Bone marrow (tissue), 2 donors: ENCODE data around the gene SPCS1.
"Not testable (repeated sequence)": the region's sequence is repeated elsewhere in the genome, so short reads cannot be mapped to it uniquely, and the experiment has no call there.

Source experiments
- DNase-seq, 2 donors: peaks; one replicate each; lab custom pipeline; 2025; lab: John Stamatoyannopoulos, UW

Gene SPCS1

DNA sequence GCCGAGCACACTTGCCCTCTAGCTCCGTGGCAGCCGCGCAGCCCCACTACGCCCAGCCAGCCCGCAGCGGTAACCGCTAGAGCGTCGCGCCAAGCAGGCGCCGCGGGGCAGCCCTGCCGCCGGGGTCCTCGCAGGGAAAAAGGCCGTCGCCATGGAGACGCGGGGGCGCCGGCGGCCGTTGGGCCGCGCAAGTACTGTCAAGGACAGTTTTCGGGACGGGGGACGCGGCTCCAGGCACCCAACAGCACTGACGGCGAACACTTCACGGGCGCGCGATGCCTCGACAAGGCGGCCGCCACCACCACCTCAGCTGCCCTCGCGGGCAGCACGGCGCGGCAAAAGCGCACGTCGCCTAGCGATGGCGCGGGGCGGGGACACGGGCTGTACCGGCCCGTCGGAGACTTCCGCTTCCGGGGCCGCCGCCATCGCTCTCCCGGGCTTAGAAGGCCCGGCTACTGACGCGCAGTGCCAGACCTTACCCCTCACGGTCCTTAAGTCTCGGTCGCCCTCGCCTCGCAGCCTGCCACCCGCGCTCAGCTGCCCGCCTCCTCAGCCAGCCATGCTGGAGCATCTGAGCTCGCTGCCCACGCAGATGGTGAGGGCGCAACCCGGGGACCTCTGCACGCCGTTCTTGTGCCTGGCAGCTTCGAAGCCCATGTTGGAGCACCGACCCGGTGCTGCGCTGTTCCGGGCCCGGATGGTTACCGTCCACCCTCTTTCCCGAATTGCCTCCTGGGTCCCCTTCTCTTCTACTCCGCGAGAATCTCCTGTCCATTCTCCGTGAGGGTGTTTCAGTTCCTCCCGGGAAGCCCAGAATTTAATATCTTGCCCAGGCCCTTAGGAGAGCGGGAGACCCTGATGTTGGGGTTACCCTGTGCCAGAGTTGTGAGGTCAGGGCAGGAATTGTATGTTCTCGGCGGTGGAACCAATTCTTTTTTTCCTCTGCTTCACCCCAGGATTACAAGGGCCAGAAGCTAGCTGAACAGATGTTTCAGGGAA is at the start of gene SPCS1, which contains the start of gene GLT8D1:
Gene SPCS1, plus strand, starts transcription at position 419 of the 999 bp plus-strand sequence. Its CDS starts 141 bp downstream, at position 560.
Gene GLT8D1, minus strand, starts transcription at position 104 of the 999 bp plus-strand sequence. CDS start 5,331 bp downstream, outside the sequence.
- peak; percentile 73 to 98 for DNase-seq

GRCh38 chr3:52660046-52660445 is 45.9 kb upstream of the SPCS1 start:
- no peak for DNase-seq

DNA sequence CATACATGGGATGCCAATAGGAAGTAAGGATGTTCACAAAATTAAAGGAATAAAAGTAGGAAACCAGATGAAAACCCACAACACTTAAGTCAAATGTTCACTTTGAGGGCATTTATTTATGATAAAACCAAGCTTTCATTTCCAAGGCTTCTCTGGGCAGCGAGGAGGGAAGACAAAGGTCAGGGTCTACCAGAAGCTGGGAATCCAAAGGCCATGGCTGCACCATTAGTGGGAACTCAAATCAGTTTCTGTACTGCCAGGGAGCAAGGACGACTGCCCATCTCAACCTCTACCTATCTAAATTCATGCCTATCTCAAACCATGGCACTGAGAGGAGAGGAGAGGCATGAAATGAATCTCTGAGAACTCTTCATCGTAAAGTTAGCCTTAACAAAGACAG is 42.8 kb upstream of the SPCS1 start:
- no peak for DNase-seq

DNA sequence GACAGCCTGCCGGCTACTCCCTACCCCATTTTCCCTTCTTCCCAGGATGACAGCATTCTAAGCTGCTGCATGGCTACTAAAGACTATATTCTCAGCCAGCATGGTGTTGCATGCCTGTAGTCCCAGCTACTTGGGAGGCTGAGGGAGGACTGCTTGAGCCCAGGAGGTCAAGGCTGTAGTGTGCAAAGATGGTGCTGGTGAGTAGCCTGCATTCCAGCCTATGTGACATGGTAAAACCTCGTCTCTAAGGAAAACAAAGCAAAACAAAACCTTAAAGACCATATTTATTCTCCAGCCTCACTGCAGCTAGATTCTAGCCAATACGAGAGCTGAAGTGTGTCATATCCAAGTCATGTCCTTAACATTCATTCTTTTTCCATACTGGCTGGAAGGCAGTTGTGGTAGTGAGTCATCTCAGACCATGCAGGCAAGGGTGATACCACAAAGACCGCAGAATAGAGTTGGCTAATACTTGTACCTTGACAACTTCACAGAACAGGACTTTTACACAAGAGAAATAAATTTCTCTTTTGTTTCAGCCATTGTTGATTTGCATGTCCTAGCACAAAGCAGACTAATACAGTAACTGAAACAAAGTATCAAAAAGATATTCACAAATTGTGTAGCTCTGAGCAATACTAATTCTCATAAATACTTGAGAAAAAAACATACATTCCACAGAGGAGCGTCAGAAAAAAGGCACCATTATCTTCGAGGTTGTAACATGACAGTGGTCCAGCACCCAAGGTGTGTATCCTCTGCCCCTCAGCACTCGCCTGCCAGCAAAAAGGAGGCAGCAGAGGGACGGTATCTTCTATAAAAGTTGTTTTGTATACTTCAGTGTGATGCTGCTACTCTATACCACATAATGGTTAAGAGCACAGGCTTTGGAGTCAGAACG is 35.0 kb upstream of the SPCS1 start:
- DNase-seq = peak; percentile 29 to 49

DNA sequence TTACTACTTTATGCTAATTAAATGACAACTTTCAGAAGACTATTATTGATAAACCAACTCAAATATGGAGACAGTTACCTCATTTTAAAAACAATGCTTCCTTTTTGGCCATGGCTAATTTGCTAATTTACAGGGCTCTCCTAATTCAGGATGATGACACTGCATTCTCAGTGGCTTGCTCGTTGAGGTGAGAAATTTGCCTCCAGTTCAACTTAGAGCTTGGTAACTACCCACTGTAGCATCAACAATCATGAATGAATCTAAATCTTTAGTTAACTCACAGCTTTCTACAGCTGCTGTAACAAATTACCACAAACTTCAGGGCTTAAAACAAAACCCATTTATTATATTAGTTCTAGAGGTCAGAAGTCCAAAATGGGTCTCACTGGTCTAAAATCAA is 34.2 kb upstream of the SPCS1 start:
- DNase-seq = no peak

GRCh38 chr3:52676201-52676600 is 29.7 kb upstream of the SPCS1 start:
- DNase-seq = not testable (repeated sequence)

DNA sequence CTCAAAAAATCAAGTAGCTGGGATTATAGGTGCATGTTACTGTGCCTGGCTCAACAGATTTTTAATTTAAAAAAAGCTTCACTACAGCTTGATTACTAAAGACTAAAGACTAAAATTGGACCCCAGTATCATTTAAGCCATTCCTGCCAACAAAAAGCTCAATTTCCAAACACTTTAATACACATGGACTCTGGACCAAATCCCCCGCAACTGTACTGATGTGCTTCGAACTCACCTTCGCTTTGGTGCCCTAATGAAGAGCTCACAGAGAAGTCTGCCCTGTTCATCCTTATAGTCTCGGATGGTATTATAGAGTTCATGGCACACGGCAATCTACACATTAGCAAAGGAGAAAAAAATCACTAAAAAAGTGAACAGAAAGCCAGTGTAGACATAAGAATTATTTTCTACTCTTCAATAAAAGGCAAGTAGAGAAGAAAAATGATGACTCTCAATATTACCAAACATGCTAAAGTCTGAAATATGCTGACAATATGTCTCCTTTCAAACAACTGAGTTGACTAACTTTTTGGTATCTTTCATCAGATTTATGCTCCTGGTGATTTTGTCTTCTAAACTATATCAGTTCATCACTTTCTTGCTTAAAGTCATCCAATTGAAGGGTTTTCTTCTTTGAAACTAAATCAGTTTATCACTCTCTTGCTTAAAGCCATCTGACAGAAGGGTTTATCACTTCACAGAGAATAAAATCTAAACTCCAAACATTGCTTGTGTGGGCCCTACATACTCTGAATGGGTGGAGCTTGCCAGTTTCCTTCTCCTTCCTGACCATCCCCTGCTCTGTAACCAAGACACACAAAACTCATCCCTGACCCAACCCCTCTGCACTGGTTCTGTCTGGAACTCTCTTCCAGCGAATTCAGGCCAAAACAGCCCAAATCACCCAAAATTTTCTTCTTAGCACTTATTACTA is 27.4 kb upstream of the SPCS1 start:
- DNase-seq = no peak

DNA sequence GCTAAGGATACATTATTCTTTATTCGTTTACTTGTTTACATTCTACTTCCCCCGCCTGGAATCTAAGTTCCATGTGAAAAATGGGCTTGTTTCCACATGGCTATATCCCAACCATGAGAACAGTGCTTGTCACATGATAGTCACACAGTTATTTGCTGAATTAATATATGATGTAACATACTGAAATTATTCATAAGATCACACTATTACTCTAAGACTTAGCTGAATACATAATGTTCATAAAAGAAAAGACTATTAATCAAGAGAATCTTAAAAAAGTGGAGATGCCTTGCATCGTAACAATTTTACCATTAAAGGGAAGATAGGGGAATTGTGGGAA is 26.7 kb upstream of the SPCS1 start:
- DNase-seq = no peak

DNA sequence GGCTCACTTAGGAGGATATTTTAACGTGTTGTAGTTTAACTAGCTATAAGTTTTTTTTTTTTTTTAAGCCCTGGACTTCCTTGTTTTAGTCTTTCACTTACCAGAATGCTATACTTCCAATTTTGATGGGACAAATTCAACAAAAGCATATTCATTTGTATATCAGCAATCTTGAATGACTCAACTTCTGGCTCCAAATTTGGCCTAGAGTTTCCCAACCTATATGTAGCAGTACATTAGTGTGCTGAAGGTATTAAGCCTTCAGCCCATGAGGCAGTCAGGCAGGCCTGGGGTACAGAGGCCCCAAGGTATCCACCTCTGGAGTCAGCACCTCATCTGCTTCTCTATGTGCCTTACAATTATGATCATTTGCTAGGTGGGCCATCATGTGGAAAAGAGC is 26.1 kb upstream of the SPCS1 start:
- no peak for DNase-seq

GRCh38 chr3:52681596-52681995 is 24.3 kb upstream of the SPCS1 start:
- DNase-seq = no peak

GRCh38 chr3:52682016-52682415 is 23.9 kb upstream of the SPCS1 start:
- DNase-seq = no peak

- no peak for DNase-seq
These were observed 22.3 kb upstream of the SPCS1 start for GRCh38 chr3:52683611-52684010.

DNA sequence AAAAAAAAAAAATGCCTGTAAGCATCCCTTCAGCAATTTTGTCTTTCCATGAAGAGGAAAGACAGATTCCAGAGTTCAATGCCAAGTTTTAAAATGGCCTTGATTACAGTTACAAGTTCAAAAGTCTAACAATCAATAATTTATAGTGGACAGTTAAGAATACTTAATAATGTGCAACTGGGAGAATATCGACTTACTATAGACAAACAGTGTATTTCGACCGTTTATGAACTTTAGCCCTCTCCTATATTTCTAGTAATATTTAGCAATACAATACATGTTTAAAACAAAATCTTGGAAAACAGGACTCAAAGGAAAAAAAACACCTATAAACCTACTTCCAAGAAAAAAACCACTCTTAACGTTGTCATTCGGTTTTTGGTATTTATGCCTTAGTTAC is 21.7 kb upstream of the SPCS1 start:
- DNase-seq = no peak

DNA sequence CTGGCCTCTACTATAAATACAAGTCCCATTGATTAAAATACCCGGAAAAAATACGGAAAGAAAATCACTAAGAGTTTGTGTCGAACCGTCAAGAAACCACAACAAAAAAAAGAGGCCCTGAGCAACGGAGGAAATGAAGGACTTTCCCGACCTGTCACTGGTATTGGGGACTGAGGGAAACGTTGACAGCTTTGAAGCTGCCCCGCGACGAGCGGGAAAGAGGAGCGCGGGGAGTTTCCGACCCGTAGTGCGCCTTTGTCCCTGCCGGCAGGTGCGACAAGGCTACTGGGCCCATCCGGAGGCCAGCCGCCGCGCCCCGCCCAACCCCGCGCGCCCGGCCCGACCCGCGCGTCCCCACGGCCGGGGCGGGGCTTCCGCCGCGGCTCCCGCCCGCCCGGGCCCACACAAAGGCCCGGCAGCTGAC is 20.6 kb upstream of the SPCS1 start:
- peak; percentile 20 to 90 for DNase-seq

- peak; percentile 90 to 91 for DNase-seq
These were observed 19.9 kb upstream of the SPCS1 start, which contains the start of the genes GNL3 and PBRM1 for GRCh38 chr3:52685709-52686691. Gene GNL3 (plus strand): TSS chr3:52686032. CDS start chr3:52686093, 61 bp downstream. Gene PBRM1 (minus strand): TSS chr3:52685913.

DNA sequence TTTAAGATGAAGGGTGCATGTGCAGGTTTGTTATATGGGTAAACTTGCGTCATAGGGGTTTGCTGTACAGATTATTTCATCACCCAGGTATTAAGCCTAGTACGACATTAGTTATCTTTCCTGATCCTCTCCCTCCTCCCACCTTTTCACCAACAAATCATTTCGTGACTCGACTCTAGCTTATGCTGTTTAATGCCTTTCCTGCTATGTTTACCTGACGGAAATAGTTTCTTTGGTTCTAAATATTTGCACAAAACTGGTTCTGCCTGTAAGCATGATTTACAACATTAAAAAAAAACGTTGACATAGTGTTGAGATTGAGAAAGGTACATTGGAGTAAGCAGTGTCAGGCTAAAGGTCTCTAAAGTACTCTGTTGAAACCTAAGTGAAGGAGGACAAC is 17.6 kb upstream of the SPCS1 start:
- DNase-seq = no peak

DNA sequence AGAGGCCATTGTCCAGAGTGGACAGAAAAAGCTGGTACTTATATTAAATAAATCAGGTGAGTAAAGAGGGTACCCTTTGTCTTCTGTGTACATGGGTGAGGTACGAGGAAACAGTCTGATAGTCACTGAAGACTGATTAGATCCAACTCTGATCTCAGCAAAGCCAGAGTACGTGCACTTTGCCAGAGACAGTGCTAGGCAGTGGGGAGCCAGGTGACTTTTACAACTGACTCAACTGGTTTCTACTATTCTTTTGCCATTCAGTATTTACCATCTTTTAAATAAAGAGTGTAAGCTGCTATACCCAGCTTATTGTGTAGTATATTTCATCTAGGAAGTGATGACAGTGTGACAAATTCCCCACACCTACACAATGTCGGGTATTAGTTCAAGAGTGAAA is 16.8 kb upstream of the SPCS1 start:
- no peak for DNase-seq

DNA sequence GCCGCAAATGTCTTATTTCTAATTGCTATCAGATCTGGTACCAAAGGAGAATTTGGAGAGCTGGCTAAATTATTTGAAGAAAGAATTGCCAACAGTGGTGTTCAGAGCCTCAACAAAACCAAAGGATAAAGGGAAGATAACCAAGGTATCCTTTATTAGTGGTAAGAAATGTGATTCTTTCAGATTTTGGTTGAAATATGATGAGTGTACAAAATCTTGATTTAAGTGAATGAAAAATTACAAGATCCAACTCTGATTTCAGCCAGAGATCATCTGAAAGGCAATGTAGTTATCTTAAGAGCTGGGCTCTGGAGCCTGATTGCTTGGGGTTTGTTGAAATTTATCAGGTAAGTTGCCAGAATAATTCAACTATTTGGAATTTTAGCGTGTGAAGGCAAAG is 15.3 kb upstream of the SPCS1 start:
- DNase-seq = no peak

DNA sequence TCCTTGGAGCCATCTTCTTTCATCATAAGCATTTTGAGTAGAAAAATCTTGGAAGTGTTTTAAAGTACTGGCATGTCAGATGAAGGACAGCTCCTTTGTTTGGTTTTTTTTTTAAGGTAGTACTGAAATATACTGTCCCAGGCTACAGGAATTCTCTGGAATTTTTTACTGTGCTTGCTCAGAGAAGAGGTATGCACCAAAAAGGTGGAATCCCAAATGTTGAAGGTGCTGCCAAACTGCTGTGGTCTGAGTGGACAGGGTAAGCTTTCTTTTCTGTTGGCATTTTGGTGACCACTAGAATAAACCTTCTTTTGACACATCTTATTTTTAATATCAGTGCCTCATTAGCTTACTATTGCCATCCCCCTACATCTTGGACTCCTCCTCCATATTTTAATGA is 12.8 kb upstream of the SPCS1 start:
- no peak for DNase-seq
